Liver (tissue), 3 donors: ENCODE data around the gene CFAP68.

Experiments used
- EGR1 ChIP-seq, 2 donors: IDR thresholded peaks; 2 replicates each; pipeline ENCODE4 v1.6.1; 2016 to 2018; ENCODE audit warnings: antibody characterized with exemption in 2 of 2, low read depth in 2 of 2
- HNF4A ChIP-seq, 2 donors: conservative IDR thresholded peaks; 2 replicates each; pipeline ENCODE4 v1.6.1; 2016; ENCODE audit warnings: antibody characterized with exemption in 2 of 2, mild to moderate bottlenecking in 2 of 2
- RAD21 ChIP-seq, 2 donors: IDR thresholded peaks; 2 replicates each; pipeline ENCODE4 v1.6.1; 2016; ENCODE audit warnings: antibody characterized with exemption in 2 of 2, mild to moderate bottlenecking in 2 of 2
- RXRA ChIP-seq, 2 donors: IDR thresholded peaks; 2 replicates each; pipeline ENCODE4 v1.6.1; 2017 to 2018; ENCODE audit warnings: antibody characterized with exemption in 2 of 2, mild to moderate bottlenecking in 1 of 2
- TAF1 ChIP-seq: conservative IDR thresholded peaks from 2 replicates; pipeline ENCODE4 v1.6.1; 2016; ENCODE audit warnings: antibody characterized with exemption, mild to moderate bottlenecking
- YY1 ChIP-seq: IDR thresholded peaks from 2 replicates; pipeline ENCODE4 v1.6.1; 2016; ENCODE audit warnings: antibody characterized with exemption, mild to moderate bottlenecking
- TF ChIP-seq, protein P1 (sequence below): fragments of 150-350 bp; IDR thresholded peaks from 2 replicates; pipeline ENCODE4 v1.5.1; 2017; ENCODE audit warnings: improper control_type of control experiment, low read depth, low read length; ENCODE audit not compliant: missing input control
- TF ChIP-seq, protein P2 (sequence below): IDR thresholded peaks from 2 replicates; pipeline ENCODE4 v1.6.1; 2016; ENCODE audit warnings: antibody characterized with exemption
- donor health status: healthy.
- donor health status: healthy.

- TF ChIP-seq TAF1 (no peak), YY1 (no peak), RXRA (IDR thresholded peaks at IDR 0.05) (no peak), HNF4A (conservative IDR thresholded peaks at IDR 0.05) (no peak), RAD21 (IDR thresholded peaks at IDR 0.05) (no peak), EGR1 (IDR thresholded peaks at IDR 0.05; ENCODE audit: low read depth in 2 of 2) (no peak)
- TF ChIP-seq, protein P1, sequence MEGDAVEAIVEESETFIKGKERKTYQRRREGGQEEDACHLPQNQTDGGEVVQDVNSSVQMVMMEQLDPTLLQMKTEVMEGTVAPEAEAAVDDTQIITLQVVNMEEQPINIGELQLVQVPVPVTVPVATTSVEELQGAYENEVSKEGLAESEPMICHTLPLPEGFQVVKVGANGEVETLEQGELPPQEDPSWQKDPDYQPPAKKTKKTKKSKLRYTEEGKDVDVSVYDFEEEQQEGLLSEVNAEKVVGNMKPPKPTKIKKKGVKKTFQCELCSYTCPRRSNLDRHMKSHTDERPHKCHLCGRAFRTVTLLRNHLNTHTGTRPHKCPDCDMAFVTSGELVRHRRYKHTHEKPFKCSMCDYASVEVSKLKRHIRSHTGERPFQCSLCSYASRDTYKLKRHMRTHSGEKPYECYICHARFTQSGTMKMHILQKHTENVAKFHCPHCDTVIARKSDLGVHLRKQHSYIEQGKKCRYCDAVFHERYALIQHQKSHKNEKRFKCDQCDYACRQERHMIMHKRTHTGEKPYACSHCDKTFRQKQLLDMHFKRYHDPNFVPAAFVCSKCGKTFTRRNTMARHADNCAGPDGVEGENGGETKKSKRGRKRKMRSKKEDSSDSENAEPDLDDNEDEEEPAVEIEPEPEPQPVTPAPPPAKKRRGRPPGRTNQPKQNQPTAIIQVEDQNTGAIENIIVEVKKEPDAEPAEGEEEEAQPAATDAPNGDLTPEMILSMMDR: no peak
- TF ChIP-seq, protein P2, sequence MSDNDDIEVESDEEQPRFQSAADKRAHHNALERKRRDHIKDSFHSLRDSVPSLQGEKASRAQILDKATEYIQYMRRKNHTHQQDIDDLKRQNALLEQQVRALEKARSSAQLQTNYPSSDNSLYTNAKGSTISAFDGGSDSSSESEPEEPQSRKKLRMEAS: no peak
These were observed 33.3 kb upstream of the CFAP68 start for GRCh38 chr11:111846063-111846462.
